Skin epidermis (tissue), 12 donors: ENCODE measurements around the gene RTL9.

Experiments used
- H3K27ac ChIP-seq, 21 experiments: fragments of 200-600 bp; sonication (generic) in 11 of 21; one replicate each; pipeline ENCODE4 v1.5.0; 2020; ENCODE audit warnings: mild to moderate bottlenecking in 3 of 21, inconsistent platforms in 2 of 21, moderate library complexity in 2 of 21
- H3K4me3 ChIP-seq, 7 experiments: fragments of 200-600 bp; sonication (generic) in 2 of 7; one replicate each; pipeline ENCODE4 v1.5.0; 2020; ENCODE audit warnings: inconsistent platforms in 2 of 7, mild to moderate bottlenecking in 2 of 7, moderate library complexity in 1 of 7

Gene RTL9

GRCh38 chrX:110338935-110339334, 19.7 kb upstream of the RTL9 start:
- Histone ChIP-seq H3K4me3 (no peak overlapping the region), H3K27ac (no peak overlapping the region)

DNA sequence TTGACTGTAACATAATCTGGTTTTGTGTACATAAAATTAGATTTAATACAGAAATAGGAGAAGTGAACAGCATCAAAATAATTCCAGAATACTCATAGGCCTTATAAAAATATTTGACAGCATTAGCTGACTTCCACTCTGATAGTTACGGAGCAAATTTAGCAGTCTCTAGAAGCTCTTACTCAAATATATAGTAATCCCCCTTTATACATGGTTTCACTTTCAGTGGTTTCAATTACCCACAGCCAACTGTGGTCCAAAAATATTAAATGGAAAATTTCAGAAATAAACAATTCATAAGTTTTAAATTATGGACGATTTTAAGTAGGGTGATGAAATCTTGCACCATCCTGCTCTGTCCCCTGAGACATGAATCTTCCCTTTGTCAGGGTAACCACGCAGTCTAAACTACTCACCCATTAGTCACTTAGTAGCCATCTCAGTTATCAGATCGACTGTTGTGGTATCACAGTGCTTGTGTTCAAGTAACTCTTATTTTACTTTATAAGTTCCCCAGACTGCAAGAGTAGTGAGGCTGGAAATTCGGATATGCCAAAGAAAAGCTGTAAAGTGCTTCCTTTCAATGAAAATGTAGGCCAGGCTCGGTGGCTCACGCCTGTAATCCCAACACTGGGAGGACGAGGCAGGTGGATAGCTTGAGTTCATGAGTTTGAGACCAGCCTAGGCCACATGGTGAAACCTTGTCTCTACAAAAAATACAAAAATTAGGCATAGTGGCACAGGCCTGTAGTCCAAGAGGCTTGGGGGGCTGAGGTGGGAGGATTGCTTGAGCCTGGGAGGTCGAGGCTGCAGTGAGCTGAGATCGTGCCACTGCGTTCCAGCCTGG, 17.2 kb upstream of the RTL9 start:
- Histone ChIP-seq H3K4me3 (no peak overlapping the region), H3K27ac (peak overlapping the region in 2 of 21 experiments; percentile 2 to 5)

DNA sequence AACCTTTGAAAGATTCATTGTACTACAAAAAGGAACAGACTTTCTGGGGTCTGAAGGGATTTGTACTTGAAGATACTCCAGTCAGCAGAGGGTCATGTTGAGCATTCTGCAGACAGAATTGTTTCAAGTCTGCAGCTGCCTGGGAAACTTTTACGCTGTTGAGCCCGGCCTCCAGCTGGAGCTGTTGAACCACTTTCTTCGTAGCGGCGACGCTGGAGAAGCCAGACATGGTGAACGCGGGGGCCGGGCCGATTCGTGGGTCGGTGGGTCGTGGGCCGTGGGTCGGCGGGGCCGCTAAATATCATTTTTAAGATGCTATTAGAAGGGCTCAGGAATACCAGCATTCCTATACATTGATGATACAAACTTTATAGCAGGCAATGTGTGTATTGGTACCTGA, 12.0 kb upstream of the RTL9 start:
- Histone ChIP-seq H3K27ac (no peak overlapping the region), H3K4me3 (no peak overlapping the region)

DNA sequence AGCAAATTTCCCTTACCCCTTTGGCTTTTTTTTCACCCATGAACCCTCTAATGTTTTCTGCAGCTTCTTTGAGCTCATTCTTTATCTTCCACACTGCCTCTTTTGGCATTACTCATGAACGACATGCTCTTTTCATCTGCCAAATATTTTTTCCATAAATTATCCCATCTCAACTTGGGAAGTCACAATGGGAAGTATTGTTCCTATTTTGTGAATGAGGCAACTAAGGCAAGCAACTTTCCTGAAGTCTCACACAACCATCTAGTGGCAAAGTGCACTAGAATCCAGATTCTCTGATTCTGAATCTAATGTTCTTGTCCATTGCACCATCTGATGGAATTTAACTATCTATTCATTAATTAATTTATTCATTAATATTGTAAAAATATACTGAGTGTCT, 625 bp downstream of the RTL9 start:
- no peak overlapping the region for H3K4me3 ChIP-seq

GRCh38 chrX:110363244-110363643, 4.6 kb downstream of the RTL9 start:
- Histone ChIP-seq H3K27ac (no peak overlapping the region), H3K4me3 (no peak overlapping the region)

More for the DNA sequence above, 625 bp downstream of the RTL9 start:
- H3K27ac ChIP-seq = no peak overlapping the region

DNA sequence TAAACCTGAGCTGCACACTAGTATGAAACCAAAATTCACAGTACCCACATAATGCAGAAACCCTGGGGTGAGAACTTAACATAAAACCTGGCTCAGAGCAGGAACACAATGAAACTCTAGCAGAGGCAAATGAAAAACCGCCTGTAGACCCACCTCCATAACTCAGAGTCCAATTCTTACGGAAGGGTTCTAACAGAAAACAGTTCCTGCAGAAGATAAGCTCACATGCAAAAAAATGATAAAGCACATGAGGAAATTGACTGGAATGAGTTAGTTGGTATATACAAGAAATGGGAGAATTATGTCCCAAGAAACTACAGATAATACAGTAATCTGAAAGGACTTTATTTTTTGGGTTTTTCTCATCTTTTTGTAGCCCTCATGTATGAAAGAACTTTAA, 14.7 kb downstream of the RTL9 start:
- H3K27ac ChIP-seq = no peak overlapping the region
- H3K4me3 ChIP-seq = no peak overlapping the region

DNA sequence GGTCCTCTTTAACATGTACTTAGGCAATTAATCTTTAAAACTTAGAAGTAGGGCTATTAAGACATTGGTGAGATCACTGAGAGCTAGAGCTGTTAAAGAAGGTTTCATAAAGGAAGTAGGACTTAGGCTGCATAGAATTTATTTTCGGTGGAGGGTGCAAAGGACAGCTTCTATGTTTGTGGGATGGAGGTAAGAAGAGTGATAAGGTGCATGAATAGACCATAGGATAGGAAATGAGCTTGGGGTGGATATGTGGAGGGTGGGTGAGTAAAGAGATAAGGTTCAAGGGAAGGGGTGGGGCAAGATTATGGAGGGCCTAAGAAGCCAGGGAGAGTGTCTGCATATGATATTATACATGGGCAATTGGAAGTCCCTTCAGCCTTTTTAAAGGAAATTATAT, 15.9 kb downstream of the RTL9 start:
- no peak overlapping the region for H3K4me3 ChIP-seq

DNA sequence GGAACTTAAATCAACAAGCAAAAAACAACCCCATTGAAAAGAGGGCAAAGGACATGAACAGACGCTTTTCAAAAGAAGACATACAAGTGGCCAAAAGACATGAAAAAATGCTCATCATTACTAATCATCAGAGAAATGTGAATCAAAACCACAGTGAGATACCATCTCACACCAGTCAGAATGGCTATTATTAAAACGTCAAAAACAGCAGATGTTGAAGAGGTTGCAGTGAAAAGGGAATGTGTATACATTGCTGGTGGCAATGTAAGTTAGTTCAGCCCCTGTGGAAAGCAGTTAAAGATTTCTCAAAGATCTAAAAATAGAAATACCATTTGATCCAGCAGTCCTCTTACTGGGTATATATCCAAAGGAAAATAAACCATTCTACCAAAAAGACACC, 22.6 kb downstream of the RTL9 start:
- Histone ChIP-seq H3K27ac (no peak overlapping the region), H3K4me3 (no peak overlapping the region)

More for the DNA sequence above, 15.9 kb downstream of the RTL9 start:
- no peak overlapping the region for H3K27ac ChIP-seq

- no peak overlapping the region for H3K4me3 ChIP-seq
- H3K27ac ChIP-seq = no peak overlapping the region
Observed at GRCh38 chrX:110383414-110383813, 24.8 kb downstream of the RTL9 start.

- no peak overlapping the region for H3K4me3 ChIP-seq
- H3K27ac ChIP-seq = no peak overlapping the region
Observed at GRCh38 chrX:110384490-110384889, 25.8 kb downstream of the RTL9 start.

- Histone ChIP-seq H3K4me3 (no peak overlapping the region), H3K27ac (no peak overlapping the region)
Observed at GRCh38 chrX:110389570-110389969, 30.9 kb downstream of the RTL9 start.

DNA sequence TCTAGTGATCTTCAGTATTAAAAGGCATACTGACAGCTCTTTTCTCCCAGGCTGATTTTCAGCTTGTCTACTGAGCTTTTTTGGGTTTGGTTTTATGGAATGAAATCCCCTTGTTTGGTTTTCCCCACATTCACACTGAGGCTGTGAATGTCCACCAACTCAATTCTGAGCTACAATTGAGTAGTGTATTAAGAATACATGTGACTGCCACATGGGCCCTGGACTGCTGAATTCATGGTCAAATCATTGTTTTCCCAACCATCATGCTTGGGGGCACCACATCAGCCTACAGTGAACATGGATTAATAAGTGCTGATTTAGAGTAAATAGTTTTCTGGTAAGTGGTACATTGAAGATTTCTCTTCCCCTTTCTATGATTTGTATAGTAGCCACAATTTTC, 32.4 kb downstream of the RTL9 start:
- no peak overlapping the region for H3K4me3 ChIP-seq
- no peak overlapping the region for H3K27ac ChIP-seq

- peak overlapping the region in 3 of 21 experiments; percentile 44 to 65 (median 51) for H3K27ac ChIP-seq
- no peak overlapping the region for H3K4me3 ChIP-seq
Observed at GRCh38 chrX:110394651-110395050, 36.0 kb downstream of the RTL9 start.

DNA sequence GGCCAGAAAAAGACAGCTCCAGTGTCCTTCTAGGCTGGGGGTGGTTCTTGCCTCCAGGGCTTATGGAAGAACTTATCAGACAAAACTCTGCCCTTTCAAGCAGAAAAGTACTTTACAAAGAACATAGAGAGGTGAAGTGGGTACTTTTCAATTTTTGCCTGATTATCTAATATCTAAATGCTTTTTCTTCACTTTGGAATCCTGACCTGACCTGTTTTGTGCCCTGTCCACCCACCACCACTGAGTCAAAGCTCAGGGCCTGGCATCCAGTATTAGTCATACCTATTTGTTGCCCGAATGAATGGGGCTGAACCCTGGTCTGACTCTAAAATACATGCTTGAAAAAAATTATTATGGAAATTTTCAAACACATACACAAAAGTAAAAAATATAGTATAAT, 37.2 kb downstream of the RTL9 start:
- H3K4me3 ChIP-seq = no peak overlapping the region
- H3K27ac ChIP-seq = peak overlapping the region in 5 of 21 experiments; percentile 12 to 65 (median 50)

GRCh38 chrX:110396735-110397134, 38.1 kb downstream of the RTL9 start:
- peak overlapping the region in 4 of 21 experiments; percentile 11 to 65 (median 49) for H3K27ac ChIP-seq
- H3K4me3 ChIP-seq = no peak overlapping the region

DNA sequence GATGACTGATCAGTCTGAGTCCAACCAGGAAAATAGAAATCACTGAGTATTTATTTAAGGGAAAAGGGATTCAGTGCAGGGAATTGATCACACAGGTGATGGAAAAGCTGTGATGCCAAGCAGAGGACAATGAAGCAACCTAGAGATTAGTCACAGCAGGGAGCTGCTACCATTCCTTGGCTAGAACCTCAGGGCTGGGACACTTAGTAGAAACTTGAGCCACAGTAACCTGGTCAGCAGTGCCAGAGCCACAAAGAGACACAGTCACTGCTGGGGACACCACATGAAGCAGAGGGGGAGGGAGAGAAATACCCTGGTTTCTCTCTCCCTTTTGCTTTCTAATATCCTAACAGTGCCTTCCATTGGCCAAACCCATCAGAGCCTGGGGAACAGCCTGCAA, 38.7 kb downstream of the RTL9 start:
- peak overlapping the region in 3 of 21 experiments; percentile 41 to 61 (median 57) for H3K27ac ChIP-seq

GRCh38 chrX:110397904-110398303, 39.3 kb downstream of the RTL9 start:
- H3K27ac ChIP-seq = peak overlapping the region in 1 of 21 experiments; percentile 61
- H3K4me3 ChIP-seq = no peak overlapping the region

More for the DNA sequence above, 38.7 kb downstream of the RTL9 start:
- H3K4me3 ChIP-seq = no peak overlapping the region

DNA sequence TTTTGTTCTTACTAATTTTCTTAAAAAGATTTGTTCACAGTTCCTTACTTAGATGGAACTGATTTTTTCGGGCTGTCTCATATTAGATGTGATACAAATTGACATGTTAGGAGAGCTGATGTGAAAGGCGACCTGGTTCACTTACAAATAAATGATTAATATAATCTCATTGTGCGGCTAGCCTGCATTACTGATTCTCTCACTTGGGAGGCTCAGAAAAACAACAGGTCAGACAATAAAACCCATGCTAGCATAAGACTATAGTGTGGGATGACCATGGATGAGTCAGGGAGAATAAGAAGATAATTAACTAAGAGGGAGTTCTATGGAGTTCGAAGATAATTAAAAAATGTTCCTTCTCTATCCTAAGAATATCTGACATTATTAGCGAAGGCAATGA, 40.8 kb downstream of the RTL9 start:
- H3K27ac ChIP-seq = no peak overlapping the region
- no peak overlapping the region for H3K4me3 ChIP-seq

DNA sequence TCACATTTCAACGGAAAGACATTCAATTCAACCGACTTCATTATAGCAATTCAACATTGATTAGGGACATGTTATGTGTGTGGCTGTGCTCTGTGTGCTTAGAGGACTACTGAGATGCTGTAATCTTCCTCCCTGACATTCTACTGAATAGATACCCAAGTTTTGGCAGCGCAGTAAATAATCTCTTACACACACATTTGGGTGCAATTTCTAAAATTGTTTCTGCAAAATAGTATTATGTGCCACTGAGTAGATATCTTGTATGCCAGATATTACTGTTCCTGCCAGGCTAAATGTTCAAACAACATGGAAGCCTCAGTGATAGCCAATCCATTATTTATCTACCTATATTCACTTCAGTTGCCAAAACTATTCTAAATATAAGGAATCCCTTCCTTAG, 41.3 kb downstream of the RTL9 start:
- Histone ChIP-seq H3K4me3 (no peak overlapping the region), H3K27ac (no peak overlapping the region)

DNA sequence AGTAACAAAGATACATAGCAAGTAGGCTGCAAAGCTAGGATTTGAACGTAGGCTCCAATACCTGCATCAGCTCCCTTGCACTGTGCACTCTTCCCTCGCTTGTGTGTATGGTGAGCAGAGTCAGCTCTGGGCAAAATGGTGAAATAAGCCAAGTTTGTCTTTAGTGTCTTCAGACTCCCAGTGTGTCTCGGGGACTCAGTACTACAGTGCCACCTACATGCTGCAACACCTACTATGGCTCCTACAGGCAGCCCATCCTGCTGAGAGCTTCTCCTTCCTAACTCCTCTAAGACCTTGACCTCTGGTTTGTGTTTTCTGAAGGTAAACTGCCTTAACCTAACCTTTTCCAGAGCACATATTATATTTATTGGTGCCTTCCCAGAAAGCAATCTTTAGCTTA, 42.5 kb downstream of the RTL9 start:
- Histone ChIP-seq H3K4me3 (no peak overlapping the region), H3K27ac (no peak overlapping the region)

- peak overlapping the region in 11 of 21 experiments; percentile 14 to 60 (median 26) for H3K27ac ChIP-seq
- no peak overlapping the region for H3K4me3 ChIP-seq
Observed at GRCh38 chrX:110402091-110402849, 43.6 kb downstream of the RTL9 start.
